K562 (cell line): ENCODE data around the gene DNASE2. TPM values are rescaled to one million over a fixed set of nuclear protein-coding genes. Genes with fewer than 3 reads are reported as not detected.

Source experiments
- HSF4 ChIP-seq: fragments of 250-450 bp; sonication (Bioruptor Pico); IDR thresholded peaks from 2 replicates; pipeline ENCODE4 v2.1.2; 2022; ENCODE audit warnings: mild to moderate bottlenecking, moderate library complexity, borderline replicate concordance
- MYC ChIP-seq, 2 experiments: fragments of 250-450 bp in 1 of 2; sonication (Bioruptor Pico) in 1 of 2; IDR thresholded peaks; 2 replicates each; pipeline versions ENCODE4 v1.5.1 to v1.6.1; 2012 to 2021; ENCODE audit warnings: low read depth in 2 of 2, borderline replicate concordance in 1 of 2, improper control_type of control experiment in 1 of 2, low read length in 1 of 2, mild to moderate bottlenecking in 1 of 2, moderate library complexity in 1 of 2
- SIN3A ChIP-seq, 2 experiments: fragments of 150-350 bp in 1 of 2; IDR thresholded peaks; 2 replicates each; pipeline ENCODE4 v1.6.1; 2011 to 2016; ENCODE audit warnings: borderline replicate concordance in 2 of 2, low read depth in 2 of 2, low read length in 2 of 2, mild to moderate bottlenecking in 2 of 2, moderate library complexity in 2 of 2; ENCODE audit not compliant: control insufficient read depth in 1 of 2
- ZBTB1 ChIP-seq: sonication (generic); formaldehyde crosslinking; IDR thresholded peaks from 2 replicates; pipeline ENCODE4 v1.8.1; 2023; ENCODE audit warnings: missing genetic modification reagents, low read depth, mild to moderate bottlenecking, borderline replicate concordance
- ZBTB34 ChIP-seq: fragments of 250-450 bp; sonication (Bioruptor Pico); IDR thresholded peaks from 2 replicates; pipeline ENCODE4 v1.8.0; 2021; ENCODE audit warnings: mild to moderate bottlenecking, moderate library complexity
- ZNF12 ChIP-seq: sonication (generic); formaldehyde crosslinking; IDR thresholded peaks from 2 replicates; pipeline ENCODE4 v1.4.0; 2020; ENCODE audit warnings: mild to moderate bottlenecking, missing genetic modification reagents
- ZNF318 ChIP-seq, 2 experiments: fragments of 450-650 bp; IDR thresholded peaks; 2 replicates each; pipeline ENCODE4 v1.6.1; 2016; ENCODE audit warnings: mild to moderate bottlenecking in 2 of 2, borderline replicate concordance in 1 of 2, low read depth in 1 of 2, moderate library complexity in 1 of 2
- ZNF696 ChIP-seq: fragments of 250-450 bp; sonication (Bioruptor Pico); conservative IDR thresholded peaks from 2 replicates; pipeline ENCODE4 v1.4.0; 2020; ENCODE audit warnings: mild to moderate bottlenecking, moderate library complexity
- ZNF717 ChIP-seq: fragments of 250-450 bp; sonication (Bioruptor Pico); IDR thresholded peaks from 2 replicates; pipeline ENCODE4 v1.5.0; 2021
- ZNF785 ChIP-seq: fragments of 250-450 bp; sonication (Bioruptor Pico); IDR thresholded peaks from 2 replicates; pipeline ENCODE4 v1.4.0; 2020; ENCODE audit warnings: mild to moderate bottlenecking
- polyA plus RNA-seq, 8 experiments: library from polyadenylated mRNA; depleted of rRNA in 4 of 8; stranded (reverse) in 5 of 8; unstranded in 3 of 8; fragments of >200 nt; fragmentation: Nextera tagmentation in 2 of 8; fragmentation: Illumina TruSeq in 1 of 8; extraction: Ambion mirVana in 2 of 8; extraction: Trizol in 1 of 8; gene quantifications; 2 replicates each; pipeline versions ENCODE4 v1.2.1 to v1.2.3, GENCODE V29; 2011 to 2014; ENCODE audit warnings: inconsistent platforms in 1 of 8, missing spikeins in 1 of 8
- total RNA-seq, 7 experiments: library from RNA; depleted of rRNA in 6 of 7; stranded (reverse); fragments of >200 nt in 6 of 7; fragmentation: Illumina TruSeq in 2 of 7; extraction: Trizol in 2 of 7; gene quantifications; 2 replicates each; pipeline versions ENCODE4 v1.2.1 to v1.2.3, GENCODE V29; 2011 to 2021; ENCODE audit warnings: low replicate concordance in 1 of 7
- TF ChIP-seq, protein P1 (sequence below): fragments of 250-450 bp; sonication (Bioruptor Pico); IDR thresholded peaks from 2 replicates; pipeline ENCODE4 v1.8.0; 2022; ENCODE audit warnings: moderate library complexity, mild to moderate bottlenecking, inconsistent platforms
- TF ChIP-seq, protein P2 (sequence below): fragments of 200-800 bp; sonication (Bioruptor generic); IDR thresholded peaks from 2 replicates; pipeline ENCODE4 v1.6.1; 2017; ENCODE audit warnings: missing genetic modification characterization, missing compliant biosample characterization

Gene DNASE2
- total and polyA plus RNA-seq, 9 of the 15 experiments (the other 6 are each of a cell fraction or from before 2014, with no cell fraction given): 4.4 to 27.0 (median 20.2) TPM

DNA sequence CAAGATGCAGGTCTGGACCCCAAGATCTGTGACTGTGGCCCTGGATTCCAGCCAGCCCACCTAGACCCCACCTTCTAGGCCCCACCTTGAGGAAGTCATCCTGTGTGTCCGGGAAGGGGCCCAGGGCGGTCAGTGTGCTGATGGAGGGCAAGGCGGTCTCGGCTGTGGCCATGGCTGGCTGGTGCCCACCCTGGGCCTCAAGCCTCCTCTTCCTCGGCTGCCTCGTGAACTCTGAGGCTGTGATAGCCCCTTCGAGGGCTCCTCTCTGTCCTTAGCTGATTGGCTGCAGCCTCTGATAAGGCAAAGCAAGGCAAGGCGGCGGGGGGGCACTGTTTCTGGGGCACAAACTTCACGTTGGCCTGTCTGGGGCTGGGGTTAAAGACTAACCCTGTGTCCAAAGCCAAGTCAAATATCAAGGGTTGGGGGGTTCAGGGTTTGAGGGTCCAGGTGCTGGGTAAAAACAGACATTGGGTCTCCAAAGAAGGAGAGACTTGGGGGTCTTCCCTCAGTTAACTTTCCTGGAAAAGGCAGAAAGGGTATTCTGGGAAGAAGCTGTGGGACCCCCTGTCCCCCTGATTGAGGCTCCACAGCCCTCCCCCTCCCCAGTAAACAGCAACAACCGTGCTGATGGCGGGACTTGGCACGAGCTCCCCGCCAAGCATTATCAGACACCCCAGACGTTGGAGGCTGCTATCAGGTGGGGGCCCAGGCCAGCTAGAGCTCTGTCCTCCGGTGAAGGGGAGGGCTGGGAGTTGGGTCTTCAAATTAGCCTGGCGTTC is 5.9 kb upstream of the DNASE2 start, which contains the start of gene KLF1 (continued):
- TF ChIP-seq ZNF318 (IDR thresholded peaks at IDR 0.05; ENCODE audit: borderline replicate concordance in 1 of 2, low read depth in 1 of 2): 0 out of 4 replicates have a peak, but pooled peaks of 1 of the 2 experiments have one; percentile 14
- no peak for TF ChIP-seq ZNF717 (CRISPR knock-in tag)
- TF ChIP-seq SIN3A (IDR thresholded peaks at IDR 0.05; ENCODE audit: borderline replicate concordance in 2 of 2, control insufficient read depth in 1 of 2, low read depth in 2 of 2, low read length in 2 of 2): peak in 1 of 2 experiments; percentile 49; a peak in 1 of 4 replicates
- TF ChIP-seq ZNF696: no peak
- no peak for TF ChIP-seq ZBTB34 (CRISPR knock-in tag)
- TF ChIP-seq HSF4 (CRISPR knock-in tag): peak; percentile 62; the same call in 1 of the 2 replicates
- 0 out of 2 replicates have a peak, but pooled peaks have one; percentile 22 for TF ChIP-seq ZBTB1 (CRISPR knock-in tag)
- TF ChIP-seq, protein P1, sequence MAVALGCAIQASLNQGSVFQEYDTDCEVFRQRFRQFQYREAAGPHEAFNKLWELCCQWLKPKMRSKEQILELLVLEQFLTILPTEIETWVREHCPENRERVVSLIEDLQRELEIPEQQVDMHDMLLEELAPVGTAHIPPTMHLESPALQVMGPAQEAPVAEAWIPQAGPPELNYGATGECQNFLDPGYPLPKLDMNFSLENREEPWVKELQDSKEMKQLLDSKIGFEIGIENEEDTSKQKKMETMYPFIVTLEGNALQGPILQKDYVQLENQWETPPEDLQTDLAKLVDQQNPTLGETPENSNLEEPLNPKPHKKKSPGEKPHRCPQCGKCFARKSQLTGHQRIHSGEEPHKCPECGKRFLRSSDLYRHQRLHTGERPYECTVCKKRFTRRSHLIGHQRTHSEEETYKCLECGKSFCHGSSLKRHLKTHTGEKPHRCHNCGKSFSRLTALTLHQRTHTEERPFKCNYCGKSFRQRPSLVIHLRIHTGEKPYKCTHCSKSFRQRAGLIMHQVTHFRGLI (CRISPR knock-in tag): no peak
- TF ChIP-seq MYC (IDR thresholded peaks at IDR 0.05; ENCODE audit: low read depth, low read length): peak; percentile 55; the same call in 1 of the 2 replicates
- no peak for TF ChIP-seq MYC (CRISPR knock-in tag; IDR thresholded peaks at IDR 0.05; ENCODE audit: borderline replicate concordance, low read depth)
- TF ChIP-seq, protein P2, sequence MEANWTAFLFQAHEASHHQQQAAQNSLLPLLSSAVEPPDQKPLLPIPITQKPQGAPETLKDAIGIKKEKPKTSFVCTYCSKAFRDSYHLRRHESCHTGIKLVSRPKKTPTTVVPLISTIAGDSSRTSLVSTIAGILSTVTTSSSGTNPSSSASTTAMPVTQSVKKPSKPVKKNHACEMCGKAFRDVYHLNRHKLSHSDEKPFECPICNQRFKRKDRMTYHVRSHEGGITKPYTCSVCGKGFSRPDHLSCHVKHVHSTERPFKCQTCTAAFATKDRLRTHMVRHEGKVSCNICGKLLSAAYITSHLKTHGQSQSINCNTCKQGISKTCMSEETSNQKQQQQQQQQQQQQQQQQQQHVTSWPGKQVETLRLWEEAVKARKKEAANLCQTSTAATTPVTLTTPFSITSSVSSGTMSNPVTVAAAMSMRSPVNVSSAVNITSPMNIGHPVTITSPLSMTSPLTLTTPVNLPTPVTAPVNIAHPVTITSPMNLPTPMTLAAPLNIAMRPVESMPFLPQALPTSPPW (CRISPR knock-in tag): peak; percentile 95
- TF ChIP-seq ZNF785: no peak
- 0 out of 2 replicates have a peak, but pooled peaks have one; percentile 48 for TF ChIP-seq ZNF12
